Activated CD4-positive, alpha-beta T cell treated with anti-CD3 and anti-CD28 coated beads, Interleukin-2, amount 50 U/mL, for 16 hours (primary cell): ENCODE measurements around the gene A3GALT2.

Experiments
- DNase-seq: peaks from one replicate; pipeline ENCODE4 v3.0.0-alpha.2; 2020

The A3GALT2 gene

DNA sequence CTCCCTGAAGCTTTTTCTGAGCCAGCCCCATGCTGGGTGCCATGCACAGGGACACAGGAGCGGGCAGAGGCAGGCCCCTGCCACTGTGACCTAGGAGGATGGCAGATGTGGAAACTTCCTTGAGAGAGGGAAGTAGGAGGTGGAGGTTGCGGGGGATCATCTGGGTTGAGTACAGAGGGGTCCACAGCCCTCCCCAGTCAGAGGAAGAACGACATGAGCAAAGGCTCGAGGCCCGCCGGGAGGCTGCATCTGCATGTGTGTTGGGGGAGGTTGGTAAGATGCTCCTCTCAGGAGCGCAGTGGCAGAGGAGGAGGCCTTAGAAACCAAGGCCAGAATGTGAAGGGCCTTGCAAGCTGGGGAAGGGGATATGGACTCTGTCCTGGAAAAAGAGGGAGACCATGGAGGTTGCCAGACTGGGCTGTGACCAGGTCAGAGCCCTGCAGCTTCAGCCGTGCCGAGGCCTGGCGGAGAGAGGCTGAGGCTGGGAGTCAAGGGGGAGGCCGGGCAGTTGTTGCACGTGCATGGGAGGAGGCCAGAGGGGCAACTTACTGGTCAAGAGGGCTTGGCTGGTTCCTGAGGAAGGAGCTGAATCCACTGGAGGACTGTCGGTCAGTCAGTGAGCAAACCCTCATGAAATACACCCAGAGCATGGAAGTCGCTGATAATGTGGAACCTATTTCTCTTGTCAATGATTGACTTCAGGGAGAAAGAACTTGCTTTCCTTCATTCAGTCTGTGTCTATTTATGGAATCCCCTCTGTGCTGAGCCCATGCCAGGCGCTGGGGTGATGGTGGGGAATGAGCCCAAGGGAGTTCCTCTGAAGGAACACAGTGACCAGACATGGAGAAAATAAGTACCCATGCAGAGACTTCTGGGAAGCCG lies 31.7 kb downstream of the A3GALT2 start:
- DNase-seq: no peak

DNA sequence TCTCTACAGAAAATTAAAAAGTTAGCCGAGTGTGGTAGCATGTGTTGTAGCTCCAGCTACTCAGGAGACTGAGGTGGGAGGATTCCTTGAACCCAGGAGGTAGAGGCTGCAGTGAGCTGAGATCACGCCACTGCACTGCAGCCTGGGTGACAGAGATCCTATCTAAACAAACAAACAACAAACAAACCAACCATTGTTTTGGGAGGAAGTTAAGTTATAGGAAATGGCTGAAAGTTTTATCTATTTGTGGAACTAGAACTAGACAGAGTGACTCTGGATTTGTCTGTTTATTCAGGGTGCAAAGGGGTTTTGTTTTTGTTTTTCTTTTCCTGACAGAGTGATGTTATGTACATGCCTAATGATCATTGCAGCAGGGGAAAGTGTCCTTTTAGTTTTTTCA lies 33.6 kb downstream of the A3GALT2 start:
- DNase-seq: no peak

DNA sequence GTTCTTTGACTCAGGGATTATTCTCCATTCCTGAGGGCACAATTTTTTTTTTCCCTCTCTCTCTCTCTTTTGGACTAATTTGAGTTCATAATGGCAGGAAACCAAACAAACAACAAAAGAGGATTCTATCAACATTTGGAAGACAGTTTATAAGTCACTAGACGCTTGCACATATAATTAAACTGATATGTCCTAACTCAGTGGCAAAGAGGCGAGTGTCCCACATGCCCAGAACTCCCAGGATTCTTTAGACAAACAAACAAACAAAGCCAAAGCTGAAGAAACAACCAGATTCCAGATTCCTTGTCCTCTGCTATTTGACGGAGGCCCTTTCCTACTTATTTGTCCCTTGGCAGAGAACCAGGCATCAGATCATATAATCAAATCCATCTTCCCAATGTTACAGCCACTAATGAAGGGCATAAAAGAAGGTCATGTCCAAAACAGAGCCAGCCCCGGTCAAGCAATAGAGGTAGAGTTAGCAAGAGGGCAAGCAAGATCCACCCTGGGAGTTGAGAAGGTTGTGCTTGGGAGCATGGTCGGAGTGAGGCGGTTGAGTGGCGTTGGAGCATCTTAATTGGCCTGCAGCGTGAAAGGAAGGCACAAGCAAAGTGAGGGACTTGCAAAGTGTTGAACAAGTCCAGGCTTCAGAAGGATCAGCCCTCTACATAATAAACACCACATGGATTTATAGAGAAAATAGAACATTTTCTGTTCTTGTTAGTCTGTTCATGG lies 34.3 kb downstream of the A3GALT2 start:
- no peak for DNase-seq

DNA sequence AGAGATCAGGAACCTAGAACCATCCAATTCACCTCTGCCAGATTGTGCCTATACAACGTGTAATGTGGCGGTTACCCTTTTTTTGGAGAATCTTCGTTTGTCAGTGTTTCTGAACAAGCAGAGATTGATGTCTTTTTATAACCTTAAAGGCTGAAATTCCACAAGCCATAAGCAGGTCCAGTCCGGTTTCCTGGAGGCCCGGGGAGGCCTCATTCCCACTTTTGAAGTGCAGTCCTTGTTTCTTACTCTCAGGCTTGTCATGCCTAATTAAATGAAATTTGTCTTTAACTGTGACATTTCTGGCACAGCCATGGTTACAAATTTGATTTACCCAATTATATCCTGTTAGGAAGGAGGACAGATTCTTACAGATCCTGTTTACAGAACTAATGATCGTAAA lies 36.8 kb downstream of the A3GALT2 start:
- DNase-seq: no peak

DNA sequence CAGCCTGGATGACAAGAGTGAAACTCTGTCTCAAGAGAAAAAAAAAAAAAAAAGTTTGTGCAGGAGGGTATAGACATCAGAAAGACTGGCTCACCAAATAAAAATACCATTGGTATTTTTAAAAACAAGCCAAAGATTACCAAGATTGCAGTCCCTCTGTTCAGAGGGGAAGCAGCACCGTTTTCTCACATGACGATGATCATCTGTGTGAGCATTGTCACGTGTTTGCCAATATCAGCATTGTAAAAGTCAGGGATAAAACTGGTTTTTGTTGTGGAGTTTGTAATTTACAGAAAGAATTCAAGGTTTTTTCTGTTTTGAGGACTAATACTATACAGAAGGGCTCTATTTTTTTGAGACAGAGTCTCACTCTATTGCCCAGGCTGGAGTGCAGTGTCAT lies 38.1 kb downstream of the A3GALT2 start:
- no peak for DNase-seq

DNA sequence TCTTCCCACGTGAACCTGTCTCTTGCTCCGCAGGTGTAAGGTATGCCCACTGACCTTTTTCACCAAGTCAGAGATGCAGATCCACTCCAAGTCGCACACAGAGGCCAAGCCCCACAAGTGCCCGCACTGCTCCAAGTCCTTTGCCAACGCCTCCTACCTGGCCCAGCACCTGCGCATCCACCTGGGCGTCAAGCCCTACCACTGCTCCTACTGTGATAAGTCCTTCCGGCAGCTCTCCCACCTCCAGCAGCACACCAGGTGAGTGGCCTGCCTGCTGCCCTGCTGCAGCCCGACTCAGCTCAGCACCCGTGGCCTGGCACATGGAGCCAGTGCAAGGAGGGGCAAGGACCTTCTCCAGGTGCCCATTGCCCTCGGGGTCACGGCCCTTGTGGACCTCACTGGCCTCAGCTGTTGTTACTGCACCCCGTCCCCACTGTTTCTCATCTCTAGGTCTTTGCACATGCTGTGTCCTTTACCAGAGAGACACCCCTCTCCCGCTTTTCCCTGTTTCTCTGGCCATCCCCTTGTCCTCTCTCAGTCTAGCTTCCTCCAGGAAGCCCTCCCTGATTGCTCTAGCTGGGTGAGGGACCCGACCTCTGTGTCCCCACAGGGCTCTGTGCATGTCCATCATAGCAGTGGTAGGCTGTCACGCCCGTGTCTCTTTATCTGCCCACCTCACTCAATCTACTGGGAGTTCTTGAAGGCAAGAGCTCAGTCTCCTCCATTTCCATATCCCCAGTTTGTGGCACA lies 39.2 kb downstream of the A3GALT2 start:
- no peak for DNase-seq

DNA sequence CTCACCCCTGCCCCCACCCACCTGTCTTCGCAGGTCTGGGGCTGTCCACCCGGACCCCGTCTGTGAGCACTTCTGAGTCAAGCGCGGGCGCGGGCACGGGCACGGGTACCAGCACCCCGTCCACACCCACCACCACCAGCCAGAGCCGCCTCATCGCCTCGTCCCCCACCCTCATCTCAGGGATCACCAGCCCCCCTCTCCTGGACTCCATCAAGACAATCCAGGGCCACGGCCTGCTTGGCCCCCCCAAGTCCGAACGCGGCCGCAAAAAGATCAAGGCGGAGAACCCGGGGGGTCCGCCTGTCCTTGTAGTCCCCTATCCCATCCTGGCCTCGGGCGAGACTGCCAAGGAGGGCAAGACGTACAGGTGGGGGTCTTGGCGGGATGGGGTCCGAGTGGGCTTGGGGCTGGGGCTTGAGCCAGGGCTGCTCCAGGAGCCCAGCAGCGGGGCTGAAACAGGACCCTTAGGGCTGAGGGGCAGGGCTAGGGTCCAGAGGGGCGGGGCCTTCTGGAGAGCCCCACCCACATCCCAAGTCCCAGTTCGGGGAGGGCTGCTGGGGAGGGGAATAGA lies 40.7 kb downstream of the A3GALT2 start:
- DNase-seq: no peak

DNA sequence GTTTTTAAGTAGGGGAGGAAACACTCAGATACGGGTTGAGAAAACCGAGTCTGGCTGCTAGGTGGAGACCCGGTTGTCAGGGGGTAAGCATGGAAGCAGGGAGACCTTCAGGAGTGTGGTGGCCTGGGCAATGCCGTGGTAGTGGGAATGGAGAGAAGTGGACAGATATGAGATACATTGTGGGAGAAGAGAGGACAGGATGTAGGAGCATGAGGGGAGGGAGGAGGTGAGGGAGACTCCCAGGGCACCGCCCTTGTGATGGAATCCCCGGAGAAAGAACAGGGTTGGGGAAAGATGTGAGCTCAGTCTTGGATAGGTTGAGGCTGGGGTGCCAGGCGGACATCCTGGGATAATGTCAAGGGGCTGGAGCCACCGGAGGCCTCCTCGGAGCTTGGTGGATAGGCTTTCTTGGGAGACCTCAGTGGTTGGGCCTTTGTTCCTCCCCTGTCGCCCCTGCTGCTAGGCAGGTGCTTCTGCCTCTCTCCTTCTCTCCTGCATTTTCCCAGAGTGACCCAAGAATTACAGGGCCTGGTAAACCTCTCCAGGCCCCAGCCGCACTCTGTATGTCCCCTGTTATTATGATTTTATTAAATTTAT lies 43.3 kb downstream of the A3GALT2 start:
- no peak for DNase-seq

DNA sequence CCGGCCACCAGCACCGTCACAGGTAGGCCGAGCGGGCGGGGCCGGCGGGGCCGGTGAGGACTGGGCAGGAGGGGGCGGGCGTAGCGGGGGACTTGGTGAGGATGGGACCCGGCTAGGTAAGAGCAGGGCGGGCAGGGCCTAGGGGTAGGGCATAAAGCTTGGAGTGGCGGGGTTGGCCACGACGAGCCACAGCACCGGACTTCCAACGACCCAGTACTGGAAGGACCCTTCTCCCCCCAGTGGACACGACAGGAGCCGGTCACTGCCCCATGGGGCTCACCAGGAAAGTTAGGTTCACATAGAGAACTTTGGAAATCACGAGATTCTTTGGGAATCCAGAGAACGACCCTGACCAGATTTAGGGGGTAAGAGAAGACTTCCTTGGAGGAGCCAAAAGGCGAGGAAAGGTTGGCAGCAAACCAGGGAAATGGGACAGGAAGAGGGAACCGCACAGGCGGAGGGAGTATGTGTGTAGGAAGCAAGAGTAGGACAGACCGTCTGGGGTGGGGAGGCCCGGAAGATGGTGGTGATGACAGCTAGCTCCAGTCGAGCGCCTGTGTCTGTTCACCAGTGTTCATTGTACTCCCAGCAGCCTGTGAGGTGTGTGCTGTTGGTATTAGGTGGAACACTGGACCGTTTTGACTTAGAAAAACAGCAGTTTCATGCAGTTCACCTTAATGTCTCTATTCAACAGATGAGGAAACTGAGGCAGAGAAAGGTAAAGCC lies 44.2 kb downstream of the A3GALT2 start:
- no peak for DNase-seq

DNA sequence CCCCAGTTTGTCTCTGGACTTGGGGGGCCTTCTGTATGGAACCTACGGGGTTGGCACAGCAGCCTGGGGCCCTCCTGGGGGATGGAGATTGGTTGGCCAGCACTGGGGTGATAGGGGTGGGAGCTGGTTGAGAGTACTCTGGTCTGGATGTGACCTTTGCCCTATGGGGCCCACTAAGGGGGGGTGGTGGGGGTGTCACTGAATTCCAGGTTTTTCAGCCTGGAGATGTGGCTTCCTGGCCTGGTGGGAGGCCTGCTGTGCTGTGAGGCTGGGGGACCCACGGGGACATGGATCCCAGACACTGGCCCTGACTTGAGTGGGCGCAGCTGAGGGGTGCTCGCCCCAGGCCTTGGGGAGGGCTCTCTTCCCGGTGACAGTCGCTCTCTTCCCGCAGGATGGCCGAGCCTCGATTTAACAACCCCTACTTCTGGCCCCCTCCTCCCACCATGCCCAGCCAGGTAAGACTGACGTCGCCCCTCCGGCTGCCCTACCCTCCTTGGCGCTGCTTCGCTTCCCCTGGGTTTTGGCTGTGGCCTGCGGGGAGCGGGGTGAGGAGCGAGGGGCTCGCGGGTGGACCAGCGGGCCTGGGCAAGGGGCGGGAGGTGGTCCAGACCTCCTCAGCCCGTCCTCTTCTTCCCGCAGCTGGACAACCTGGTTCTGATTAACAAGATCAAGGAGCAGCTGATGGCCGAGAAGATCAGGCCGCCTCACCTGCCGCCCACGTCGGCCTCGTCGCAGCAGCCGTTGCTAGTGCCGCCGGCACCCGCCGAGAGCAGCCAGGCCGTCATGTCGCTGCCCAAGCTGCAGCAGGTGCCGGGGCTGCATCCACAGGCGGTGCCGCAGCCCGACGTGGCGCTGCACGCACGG lies 45.0 kb downstream of the A3GALT2 start:
- DNase-seq: no peak

DNA sequence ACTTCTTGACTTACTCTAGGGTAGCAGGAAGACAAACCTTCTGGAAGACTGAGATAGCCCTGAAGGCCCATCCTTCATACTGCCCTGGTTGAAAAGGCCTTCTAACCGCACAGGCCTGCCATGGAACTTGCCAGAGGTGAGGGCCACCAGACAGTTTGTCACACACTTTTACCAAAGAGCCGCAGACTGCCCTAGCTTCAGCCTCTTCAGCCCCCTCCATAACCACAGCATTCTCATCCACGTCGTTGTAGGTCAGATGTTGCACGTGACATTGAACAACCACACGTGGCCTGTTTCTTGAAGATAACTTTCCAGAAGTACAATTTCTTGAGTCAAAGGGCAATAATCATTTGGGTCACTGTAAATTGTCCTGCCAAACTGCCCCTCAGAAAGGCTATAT lies 45.7 kb downstream of the A3GALT2 start:
- no peak for DNase-seq

DNA sequence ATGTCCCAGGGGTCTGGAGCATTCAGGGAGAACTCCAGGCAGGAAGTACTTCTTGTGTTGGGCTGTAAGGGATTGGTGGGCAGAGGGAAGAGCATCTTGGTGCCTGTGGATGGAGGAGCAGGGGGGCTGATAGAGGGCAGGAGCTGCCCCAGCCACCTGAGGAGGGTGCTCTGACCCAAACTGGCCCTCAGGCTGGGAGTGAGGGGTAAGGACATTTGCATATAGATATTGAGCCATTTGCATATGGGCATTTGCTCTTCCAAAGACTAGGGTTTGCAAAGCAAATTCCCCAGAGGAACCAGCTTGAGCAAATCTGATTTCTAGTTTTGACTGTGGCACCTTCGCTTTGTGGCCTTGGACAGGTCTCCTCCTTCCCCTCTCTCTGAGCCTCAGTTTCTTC lies 46.5 kb downstream of the A3GALT2 start:
- no peak for DNase-seq

DNA sequence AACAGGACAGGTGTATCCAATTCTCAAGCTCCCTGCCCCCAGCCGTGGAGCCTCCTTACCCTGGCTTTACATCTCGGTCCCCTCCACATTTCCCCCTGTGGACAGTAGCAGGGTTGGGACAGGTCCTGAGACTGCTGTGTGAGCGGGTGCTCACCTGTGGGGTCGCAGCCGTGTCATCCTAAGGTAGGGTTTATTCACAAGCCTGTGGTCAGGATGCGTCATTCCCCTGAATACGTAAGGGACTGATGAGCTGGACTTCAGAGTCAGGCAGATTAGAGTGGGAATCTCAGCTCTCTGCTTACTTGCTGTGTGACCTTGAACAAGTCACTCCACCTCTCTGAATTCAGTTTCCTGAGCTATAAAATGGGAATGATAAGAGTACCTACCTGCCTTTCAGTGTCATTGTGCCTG lies 46.9 kb downstream of the A3GALT2 start:
- no peak for DNase-seq

DNA sequence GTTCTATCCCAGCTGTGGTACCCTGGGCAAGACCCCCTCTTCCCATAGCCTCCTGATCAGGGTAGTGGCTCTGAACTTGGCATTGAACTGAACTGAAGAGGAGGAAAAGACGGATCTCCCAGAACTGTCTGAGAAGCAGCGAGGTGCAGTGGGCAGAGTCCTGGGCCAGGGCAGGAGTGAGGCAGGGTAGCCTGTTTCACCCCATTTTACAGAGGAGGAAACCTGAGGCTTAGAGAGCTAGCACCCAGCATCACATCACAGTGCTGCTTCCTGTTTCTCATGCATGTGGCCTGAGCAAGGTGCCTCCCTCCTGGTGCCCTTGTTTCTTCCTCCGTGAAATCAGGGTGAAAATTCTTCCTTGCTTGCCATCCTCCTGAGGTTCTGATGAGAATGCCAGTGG lies 47.5 kb downstream of the A3GALT2 start:
- no peak for DNase-seq

DNA sequence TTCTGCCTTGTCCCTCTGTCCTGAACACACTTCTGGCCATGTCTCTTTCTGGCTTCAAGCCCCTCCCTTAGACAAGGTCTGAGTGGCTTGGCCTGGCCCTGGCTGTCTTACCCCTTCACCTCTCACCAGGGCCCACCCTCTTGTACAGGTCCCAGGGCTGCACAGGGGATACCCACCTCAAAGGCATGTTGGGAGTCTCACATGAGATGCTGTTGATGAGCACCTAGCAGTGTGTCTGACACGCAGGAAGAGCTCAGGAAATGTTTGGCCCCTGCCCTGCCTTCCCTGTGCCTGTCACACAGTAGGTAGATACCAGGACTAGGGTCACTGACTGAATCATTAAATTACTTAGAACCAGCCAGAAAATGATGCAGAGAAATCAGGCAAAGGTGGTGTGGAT lies 48.0 kb downstream of the A3GALT2 start:
- DNase-seq: no peak

DNA sequence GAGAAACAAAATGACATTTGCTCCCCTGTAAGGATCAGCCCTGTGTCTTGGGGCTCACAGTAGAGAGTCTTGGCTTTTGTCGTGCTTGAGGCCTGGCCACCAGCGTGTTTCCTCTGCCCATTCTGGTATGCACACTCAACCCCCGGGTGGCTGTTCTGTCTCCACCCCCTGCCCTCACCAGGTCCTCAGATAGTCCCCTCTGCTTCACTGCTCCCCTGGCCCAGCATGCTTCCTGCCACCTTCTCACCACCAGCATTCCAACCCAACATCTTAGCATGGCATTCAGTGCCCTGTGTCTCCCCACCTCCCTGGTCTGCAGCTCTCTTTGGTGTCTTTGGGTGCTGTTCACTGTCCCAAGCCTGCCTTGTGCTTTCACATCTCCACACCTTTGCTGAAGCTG lies 48.4 kb downstream of the A3GALT2 start:
- DNase-seq: no peak

DNA sequence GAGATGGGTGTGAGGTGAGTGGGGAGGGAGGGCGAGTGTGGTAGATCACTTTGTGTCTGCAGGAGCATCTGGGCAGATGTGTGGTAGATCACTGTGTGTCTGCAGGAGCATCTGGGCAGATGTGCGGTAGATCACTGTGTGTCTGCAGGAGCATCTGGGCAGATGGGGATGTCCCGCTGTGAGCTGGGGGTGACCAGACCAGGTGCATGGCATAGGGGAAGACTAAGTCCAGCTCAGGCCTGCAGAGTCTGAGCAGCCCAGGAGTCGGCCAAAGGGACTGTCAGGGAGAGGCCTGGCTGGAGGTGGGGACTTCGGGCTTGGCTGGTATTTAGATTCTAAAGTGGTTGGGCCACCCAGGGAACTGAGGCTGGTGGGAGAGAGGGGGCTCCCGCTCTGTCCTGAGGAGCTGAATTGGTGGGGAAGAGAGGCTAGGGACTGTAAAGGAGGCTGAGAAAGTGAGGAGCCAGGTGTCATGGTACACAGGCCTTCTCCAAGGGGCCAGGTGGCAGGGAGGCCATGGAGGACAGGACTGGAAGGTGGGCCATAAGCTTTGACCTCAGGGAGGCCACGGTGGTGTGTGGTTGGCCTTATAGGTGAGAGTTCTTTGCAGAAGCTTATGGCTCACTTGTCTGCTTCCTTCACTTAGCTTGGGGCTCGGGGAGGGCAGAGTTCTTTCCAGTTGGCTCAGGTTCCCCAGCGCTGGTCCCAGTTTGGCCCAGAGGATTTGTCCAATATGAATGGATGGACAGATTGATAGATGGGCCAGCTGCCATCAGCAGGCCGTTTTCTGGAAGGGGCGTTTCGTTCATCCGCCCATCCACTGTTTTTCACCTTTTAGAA lies 49.0 kb downstream of the A3GALT2 start:
- DNase-seq: no peak

DNA sequence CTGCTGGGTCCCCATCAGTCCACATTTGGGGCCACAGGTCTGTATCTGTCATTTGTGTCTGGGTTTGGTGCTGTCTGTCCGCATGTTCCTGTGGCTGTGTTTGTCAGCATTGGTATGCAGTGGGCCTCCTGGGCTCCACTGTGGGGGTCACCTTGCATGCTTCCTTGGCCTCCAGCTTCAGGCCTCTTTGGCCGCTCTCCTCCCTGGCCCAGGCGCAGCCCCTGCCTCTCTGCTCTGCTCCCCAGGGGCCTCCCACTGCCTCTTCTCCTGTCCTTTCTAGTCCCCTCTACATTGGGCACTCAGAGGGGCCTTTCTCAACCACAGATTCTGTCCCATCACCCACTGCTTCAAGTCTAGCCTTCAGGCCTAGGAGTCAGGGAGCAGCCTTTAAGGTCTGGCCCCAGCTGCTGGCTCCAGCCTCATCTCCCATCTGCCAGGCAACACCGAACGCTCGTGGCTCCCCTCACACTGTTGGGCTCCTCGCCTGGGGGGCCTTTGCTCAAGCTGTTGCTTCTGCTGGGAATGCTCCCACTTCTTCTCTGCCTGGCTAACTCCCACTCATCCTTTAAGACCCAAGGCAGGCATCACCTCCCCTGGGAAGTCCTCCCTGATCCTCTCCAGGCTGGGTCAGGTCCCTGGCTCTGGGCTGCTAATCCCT lies 50.0 kb downstream of the A3GALT2 start:
- no peak for DNase-seq

DNA sequence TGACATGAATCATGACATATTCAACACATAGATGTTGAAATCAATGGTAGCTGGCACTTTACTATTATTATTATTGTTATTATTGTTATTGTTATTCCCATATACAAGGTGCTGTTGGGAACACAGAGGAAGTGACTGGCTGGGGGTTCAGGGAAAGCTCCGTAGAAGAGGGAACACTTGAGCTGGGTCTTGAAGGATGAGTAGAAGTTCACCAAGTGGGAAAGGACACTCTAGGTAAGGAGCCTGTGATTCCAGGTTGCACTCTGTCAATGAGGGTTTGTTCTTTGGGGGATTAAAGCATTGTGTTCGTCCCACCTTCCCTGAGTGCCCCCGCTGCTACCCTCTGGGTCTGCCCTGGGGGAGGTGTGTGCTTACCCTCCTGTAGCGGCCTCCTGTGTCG lies 50.5 kb downstream of the A3GALT2 start:
- no peak for DNase-seq

DNA sequence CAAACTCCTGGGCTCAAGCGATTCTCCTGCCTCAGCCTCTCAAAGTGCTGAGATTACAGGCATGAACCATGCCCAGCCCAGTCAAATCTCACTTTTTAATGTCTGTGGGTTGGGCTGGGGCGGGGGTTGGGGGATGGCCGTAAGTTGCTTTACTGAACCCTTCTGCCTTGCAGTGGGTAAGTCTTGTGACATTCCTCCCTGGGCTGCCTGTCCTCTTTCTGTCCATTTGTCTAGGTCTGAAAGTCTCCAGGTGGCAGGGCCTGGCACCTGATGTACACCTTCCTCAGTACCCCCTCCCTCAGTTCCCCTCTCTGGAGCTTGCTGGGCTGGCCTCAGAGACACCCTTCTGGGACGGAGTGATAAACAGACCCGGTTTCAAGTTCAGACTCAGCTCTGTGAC lies 51.3 kb downstream of the A3GALT2 start:
- no peak for DNase-seq
